Sigmoid colon (tissue), 7 donors: ENCODE measurements around the gene PTPRD. TPM values are rescaled to one million over a fixed set of nuclear protein-coding genes. Genes with fewer than 3 reads are reported as not detected.

Experiments used
- DNase-seq: peaks from one replicate; pipeline ENCODE4 v3.0.0-alpha.2; 2019
- H3K27ac ChIP-seq, 4 donors: fragments of 200-600 bp; sonication (generic); one replicate each; pipeline ENCODE4 v1.5.1; 2016 to 2019; ENCODE audit warnings: mild to moderate bottlenecking in 1 of 4
- H3K27me3 ChIP-seq, 3 donors: fragments of 200-600 bp; sonication (generic); one replicate each; pipeline ENCODE4 v1.5.1; 2019; ENCODE audit warnings: mild to moderate bottlenecking in 1 of 3
- H3K36me3 ChIP-seq, 4 donors: fragments of 200-600 bp; sonication (generic); one replicate each; pipeline ENCODE4 v1.5.1; 2016 to 2019
- H3K4me1 ChIP-seq, 4 donors: fragments of 200-600 bp; sonication (generic); one replicate each; pipeline ENCODE4 v1.5.1; 2017 to 2019
- H3K4me3 ChIP-seq, 4 donors: fragments of 200-600 bp; sonication (generic); one replicate each; pipeline ENCODE4 v1.5.1; 2017 to 2019; ENCODE audit warnings: mild to moderate bottlenecking in 2 of 4, moderate library complexity in 1 of 4
- H3K9me3 ChIP-seq, 4 donors: fragments of 200-600 bp in 3 of 4; sonication (generic) in 3 of 4; one replicate each; pipeline versions ENCODE4 v1.5.1 to v1.6.1; 2013 to 2019
- EP300 ChIP-seq, 4 donors: sonication (generic); formaldehyde crosslinking; IDR thresholded peaks; one replicate each; pipeline ENCODE4 v1.6.1; 2017; ENCODE audit warnings: antibody characterized with exemption in 4 of 4
- POLR2A ChIP-seq, 2 donors: fragments of 450-650 bp; IDR thresholded peaks; one replicate each; pipeline ENCODE4 v1.6.1; 2016; ENCODE audit warnings: antibody characterized with exemption in 2 of 2, mild to moderate bottlenecking in 2 of 2, moderate library complexity in 2 of 2
- POLR2AphosphoS5 ChIP-seq, 4 donors: sonication (generic); formaldehyde crosslinking; IDR thresholded peaks; one replicate each; pipeline ENCODE4 v1.6.1; 2017; ENCODE audit warnings: antibody characterized with exemption in 4 of 4
- WGBS, 2 donors: extraction: QIAGEN DNeasy Blood & Tissue Kit; methylation state at CpG; one replicate each; pipeline ENCODE4 v1.1.7; 2013; 5-methylcytosine and 5-hydroxymethylcytosine counted together
- intact Hi-C: fragments of 100-400 bp; cut with DNase I; formaldehyde crosslinking; loops from one replicate; pipeline ENCODE4 v1.15.1; 2023
- polyA plus RNA-seq, 3 donors: library from polyadenylated mRNA; stranded (reverse); fragments of 200-250 nt; gene quantifications; one replicate each; pipeline ENCODE4 v1.2.3, GENCODE V29; 2013
- total RNA-seq, 4 donors: library from RNA; depleted of rRNA; stranded (reverse); fragments of >200 nt; gene quantifications; one replicate each; pipeline ENCODE4 v1.1.0, GENCODE V29; 2016
- TF ChIP-seq, protein P1 (sequence below), 4 experiments: fragments of 450-650 bp in 3 of 4; fragments of 200-600 bp in 1 of 4; IDR thresholded peaks; one replicate each; pipeline ENCODE4 v1.5.1; 2016 to 2019; ENCODE audit warnings: antibody characterized with exemption in 4 of 4, mild to moderate bottlenecking in 3 of 4, moderate library complexity in 2 of 4
- donor health status: healthy with polysubstance abuse.
- donor health status: Bipolar disorder and iron deficiency.
- donor health status: healthy.

Gene PTPRD
- total and polyA plus RNA-seq, 7 donors = 1.2 to 18.3 (median 6.3) TPM

DNA sequence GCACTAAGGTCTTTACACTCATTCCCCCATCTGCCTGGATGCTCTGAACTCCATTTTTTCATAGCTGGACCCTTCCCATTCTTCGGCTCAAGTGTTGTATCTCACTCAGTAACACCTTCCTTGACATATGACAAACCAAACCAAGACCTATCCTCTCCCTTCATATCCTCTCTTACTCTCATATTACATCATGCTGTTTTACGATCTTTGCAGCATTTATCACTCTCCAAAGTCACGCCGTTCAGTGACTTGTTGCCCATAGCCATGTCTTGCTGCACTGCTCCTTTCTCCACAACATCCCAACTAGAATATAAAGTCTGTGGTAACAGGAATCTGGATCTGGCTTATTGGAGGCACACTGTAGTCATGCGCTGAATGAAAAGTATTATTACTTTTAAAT is 1889.6 kb downstream of the PTPRD start:
- Histone ChIP-seq H3K9me3 (no peaks in the 10 kb centered on the region), H3K27me3 (no peaks in the 10 kb centered on the region), H3K36me3 (no peaks in the 10 kb centered on the region), H3K4me3 (no peak overlapping the region), H3K27ac (no peak overlapping the region), H3K4me1 (no peaks in the 10 kb centered on the region)
- intact Hi-C loops = no loop called here
- TF ChIP-seq, protein P1, sequence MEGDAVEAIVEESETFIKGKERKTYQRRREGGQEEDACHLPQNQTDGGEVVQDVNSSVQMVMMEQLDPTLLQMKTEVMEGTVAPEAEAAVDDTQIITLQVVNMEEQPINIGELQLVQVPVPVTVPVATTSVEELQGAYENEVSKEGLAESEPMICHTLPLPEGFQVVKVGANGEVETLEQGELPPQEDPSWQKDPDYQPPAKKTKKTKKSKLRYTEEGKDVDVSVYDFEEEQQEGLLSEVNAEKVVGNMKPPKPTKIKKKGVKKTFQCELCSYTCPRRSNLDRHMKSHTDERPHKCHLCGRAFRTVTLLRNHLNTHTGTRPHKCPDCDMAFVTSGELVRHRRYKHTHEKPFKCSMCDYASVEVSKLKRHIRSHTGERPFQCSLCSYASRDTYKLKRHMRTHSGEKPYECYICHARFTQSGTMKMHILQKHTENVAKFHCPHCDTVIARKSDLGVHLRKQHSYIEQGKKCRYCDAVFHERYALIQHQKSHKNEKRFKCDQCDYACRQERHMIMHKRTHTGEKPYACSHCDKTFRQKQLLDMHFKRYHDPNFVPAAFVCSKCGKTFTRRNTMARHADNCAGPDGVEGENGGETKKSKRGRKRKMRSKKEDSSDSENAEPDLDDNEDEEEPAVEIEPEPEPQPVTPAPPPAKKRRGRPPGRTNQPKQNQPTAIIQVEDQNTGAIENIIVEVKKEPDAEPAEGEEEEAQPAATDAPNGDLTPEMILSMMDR (IDR thresholded peaks at IDR 0.05) = no peak
- TF ChIP-seq POLR2AphosphoS5 (IDR thresholded peaks at IDR 0.05) = no peak
- no peak for DNase-seq
- 85 to 90% methylated on average over 5 of the region's 5 CpGs for WGBS, 2 donors

DNA sequence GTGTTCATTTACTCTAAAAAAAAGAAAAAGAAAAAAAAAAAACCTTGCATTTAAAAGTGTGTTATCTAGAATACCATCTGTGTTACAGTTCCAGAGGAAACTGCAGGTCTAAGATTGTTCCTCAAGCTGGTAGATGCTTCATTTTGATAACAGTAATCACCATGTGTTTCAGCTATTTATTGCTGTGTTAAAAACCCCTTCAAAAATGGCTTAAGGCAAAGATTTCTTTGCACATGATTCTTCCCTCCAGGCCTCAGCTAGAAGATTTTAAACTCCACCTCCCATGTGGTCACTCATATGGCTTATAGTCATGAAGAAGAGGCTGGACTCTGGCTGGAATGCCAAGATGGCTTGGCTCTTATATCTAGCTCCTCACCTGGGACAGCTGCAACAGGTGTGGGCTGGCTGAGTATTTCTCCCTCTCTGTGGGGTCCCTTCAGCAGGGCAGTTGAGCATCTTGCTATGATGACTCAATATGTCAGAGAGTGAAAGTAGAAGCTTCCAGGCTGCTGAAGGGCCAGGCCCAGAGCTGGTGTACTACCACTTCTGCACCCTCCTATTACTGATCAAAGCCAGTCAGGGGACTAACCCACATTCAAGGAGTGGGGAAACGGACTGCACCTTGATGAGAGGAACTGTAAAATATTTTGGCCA is 1892.8 kb downstream of the PTPRD start:
- Histone ChIP-seq H3K4me1 (no peaks in the 10 kb centered on the region), H3K4me3 (no peak overlapping the region), H3K36me3 (no peaks in the 10 kb centered on the region), H3K27ac (no peak overlapping the region), H3K9me3 (no peaks in the 10 kb centered on the region), H3K27me3 (no peaks in the 10 kb centered on the region)
- TF ChIP-seq EP300 (IDR thresholded peaks at IDR 0.05) (no peak), POLR2A (IDR thresholded peaks at IDR 0.05) (no peak), POLR2AphosphoS5 (IDR thresholded peaks at IDR 0.05) (no peak)
- TF ChIP-seq, protein P1 (IDR thresholded peaks at IDR 0.05) = no peak
- 65 to 89% methylated on average over 1 of the region's 1 CpG for WGBS, 2 donors
- intact Hi-C loops = no loop called here
- no peak for DNase-seq

DNA sequence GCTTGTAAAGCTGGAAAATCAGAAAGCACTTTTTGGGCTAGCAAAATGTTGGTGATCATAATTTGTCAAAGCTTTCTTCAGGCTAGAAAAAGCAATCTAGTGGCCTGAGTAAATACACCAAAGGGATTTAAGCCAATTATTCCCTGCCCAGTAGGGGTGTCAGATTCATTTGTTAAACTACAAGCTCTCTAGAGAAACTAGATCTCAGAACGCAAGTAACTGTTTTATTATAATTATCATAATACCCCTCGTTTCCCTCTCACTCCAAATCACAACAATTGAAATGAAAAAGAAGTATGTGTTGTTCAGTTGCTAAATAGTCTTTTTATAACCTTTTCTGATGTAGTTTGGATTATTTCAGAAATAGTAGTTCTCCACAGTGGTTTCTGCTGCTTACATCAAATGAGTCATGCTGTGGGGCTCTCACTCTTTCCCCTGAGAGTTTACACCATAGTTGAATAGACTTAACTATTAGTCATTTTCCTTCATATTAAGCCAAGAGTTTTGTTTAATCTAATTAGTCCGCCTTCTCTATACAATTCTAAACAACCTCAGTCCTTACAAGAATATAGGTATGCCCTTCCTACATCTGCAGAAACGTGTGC is 1894.6 kb downstream of the PTPRD start:
- H3K4me3 ChIP-seq = no peak overlapping the region
- H3K4me1 ChIP-seq = no peaks in the 10 kb centered on the region
- H3K9me3 ChIP-seq = no peaks in the 10 kb centered on the region
- H3K27me3 ChIP-seq = no peaks in the 10 kb centered on the region
- no peak for DNase-seq
- WGBS, 2 donors = 69 to 75% methylated on average over 4 of the region's 4 CpGs
- H3K27ac ChIP-seq = no peak overlapping the region
- no peak for TF ChIP-seq EP300 (IDR thresholded peaks at IDR 0.05)
- TF ChIP-seq POLR2A (IDR thresholded peaks at IDR 0.05) = no peak
- TF ChIP-seq, protein P1 (IDR thresholded peaks at IDR 0.05) = no peak
- TF ChIP-seq POLR2AphosphoS5 (IDR thresholded peaks at IDR 0.05) = no peak
- H3K36me3 ChIP-seq = no peaks in the 10 kb centered on the region
- intact Hi-C loops = no loop called here

DNA sequence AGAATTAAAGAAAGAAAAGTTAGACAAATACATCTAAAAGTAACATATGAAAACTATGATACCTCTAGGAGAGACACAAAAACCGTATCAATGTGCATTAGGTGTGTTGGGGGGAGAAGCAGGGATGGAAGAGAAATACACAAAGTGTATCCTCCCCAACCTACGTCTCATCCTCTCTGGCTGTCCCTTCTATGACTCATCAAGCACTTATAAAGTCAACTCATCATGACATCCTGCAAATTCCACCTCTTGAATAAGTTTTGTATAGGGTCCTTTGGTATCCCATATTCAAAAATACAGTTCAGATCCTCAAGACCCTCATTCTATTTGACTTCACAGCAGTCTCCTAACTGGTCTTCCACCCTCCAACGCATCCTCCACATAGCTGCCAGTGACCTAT is 1895.7 kb downstream of the PTPRD start:
- Histone ChIP-seq H3K4me3 (no peak overlapping the region), H3K27ac (no peak overlapping the region), H3K36me3 (no peaks in the 10 kb centered on the region), H3K9me3 (no peaks in the 10 kb centered on the region), H3K27me3 (no peaks in the 10 kb centered on the region), H3K4me1 (no peaks in the 10 kb centered on the region)
- DNase-seq = no peak
- WGBS, 2 donors = 70 to 88% methylated on average over 3 of the region's 3 CpGs
- intact Hi-C loops = no loop called here
- TF ChIP-seq, protein P1 (IDR thresholded peaks at IDR 0.05) = no peak

DNA sequence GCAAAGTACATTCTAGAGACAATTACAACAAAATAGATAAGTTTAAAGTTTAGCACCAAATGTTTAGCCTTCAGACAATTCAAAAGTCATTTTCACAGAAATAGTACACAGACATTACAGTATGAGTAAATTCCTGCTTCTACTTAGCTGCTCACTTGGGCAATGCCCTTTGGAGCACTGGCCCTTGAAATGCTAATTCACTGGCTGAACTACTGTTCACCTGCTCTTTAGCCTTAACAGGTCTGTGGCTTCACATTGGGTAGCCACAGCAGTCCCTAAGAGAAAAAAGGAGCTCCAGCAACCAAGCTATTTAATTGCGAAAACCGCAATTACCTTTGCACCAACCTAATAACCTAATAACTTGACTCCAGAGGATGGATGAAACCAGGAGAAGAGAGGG is 1897.0 kb downstream of the PTPRD start:
- H3K36me3 ChIP-seq = no peaks in the 10 kb centered on the region
- intact Hi-C loops = no loop called here
- 68 to 72% methylated on average over 2 of the region's 2 CpGs for WGBS, 2 donors
- no peak for DNase-seq
- H3K4me3 ChIP-seq = no peak overlapping the region
- H3K9me3 ChIP-seq = no peaks in the 10 kb centered on the region
- no peaks in the 10 kb centered on the region for H3K4me1 ChIP-seq
- no peaks in the 10 kb centered on the region for H3K27me3 ChIP-seq
- H3K27ac ChIP-seq = no peak overlapping the region
- TF ChIP-seq EP300 (IDR thresholded peaks at IDR 0.05) (no peak), POLR2A (IDR thresholded peaks at IDR 0.05) (no peak)
